HG03060 (cell line): ENCODE measurements around the gene MLC1.

Source experiments
- ATAC-seq: cut with Tn5 transposase; IDR thresholded peaks from one replicate; pipeline ENCODE4 v1.9.1; 2021; ENCODE audit warnings: low read depth, moderate number of reproducible peaks; ENCODE audit not compliant: unreplicated experiment

The MLC1 gene

DNA sequence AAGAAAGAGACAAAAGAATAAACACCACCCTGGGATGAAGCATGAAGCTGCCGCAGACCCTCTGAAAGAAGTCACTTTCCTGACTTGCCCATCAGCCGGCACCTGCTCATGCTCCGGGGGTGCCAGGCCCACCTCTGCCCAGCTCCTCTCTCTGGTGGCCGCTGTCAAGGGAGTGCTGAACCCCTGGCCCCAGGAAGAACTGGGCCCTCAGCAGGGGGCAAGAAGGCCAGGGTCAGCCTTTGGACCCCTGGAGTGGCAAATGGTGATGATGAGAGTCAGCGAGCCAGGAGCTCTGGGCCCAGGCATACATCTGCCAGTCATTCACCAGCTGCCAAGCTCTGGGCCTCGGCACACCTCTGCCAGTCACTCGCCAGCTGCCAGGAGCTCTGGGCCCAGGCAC is 44.5 kb downstream of the MLC1 start:
- no peak for ATAC-seq

- no peak for ATAC-seq
Observed at GRCh38 chr22:50039669-50040443, 45.4 kb downstream of the MLC1 start.

- no peak for ATAC-seq
Observed at GRCh38 chr22:50035976-50036724, 49.1 kb downstream of the MLC1 start.

DNA sequence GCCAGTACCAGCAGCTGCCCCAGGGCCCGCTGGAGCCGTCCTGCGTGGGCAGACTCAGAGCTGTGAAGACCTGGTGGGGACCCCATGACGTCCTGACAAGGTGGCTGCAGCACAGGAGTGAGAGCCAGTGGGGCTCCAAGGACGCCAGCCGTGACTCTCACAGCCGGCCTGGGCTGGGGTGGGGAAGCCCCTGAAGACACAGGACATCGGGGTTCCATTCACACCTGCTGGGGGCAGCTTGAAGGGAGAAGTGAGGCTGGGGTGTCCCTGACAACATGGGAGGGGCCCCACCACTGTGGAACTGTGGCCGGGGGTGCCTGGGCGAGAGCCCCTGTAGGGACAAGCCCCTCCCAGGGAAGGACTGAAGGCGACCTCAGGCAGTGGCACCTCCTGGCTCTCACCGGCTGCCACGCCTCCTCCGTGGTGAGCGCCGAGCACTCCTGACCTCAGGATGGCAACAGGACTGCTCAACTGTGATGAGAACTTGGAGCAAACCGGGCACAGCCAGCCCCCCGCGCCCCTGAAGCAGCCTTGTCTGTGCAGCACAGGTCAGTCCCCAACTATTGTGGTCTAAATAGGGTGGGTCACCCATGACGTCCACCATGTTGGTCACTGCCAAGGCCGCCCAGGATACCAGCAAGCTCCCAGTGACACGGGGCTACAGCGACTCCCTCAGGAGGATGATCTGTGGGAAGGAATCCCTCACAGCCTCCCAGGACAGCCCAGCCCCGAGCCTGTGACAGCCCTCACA is 49.9 kb downstream of the MLC1 start:
- no peak for ATAC-seq

- no peak for ATAC-seq
Observed at GRCh38 chr22:50034126-50035081, 50.8 kb downstream of the MLC1 start.

- ATAC-seq: no peak
Observed at GRCh38 chr22:50032941-50033601, 52.2 kb downstream of the MLC1 start.

DNA sequence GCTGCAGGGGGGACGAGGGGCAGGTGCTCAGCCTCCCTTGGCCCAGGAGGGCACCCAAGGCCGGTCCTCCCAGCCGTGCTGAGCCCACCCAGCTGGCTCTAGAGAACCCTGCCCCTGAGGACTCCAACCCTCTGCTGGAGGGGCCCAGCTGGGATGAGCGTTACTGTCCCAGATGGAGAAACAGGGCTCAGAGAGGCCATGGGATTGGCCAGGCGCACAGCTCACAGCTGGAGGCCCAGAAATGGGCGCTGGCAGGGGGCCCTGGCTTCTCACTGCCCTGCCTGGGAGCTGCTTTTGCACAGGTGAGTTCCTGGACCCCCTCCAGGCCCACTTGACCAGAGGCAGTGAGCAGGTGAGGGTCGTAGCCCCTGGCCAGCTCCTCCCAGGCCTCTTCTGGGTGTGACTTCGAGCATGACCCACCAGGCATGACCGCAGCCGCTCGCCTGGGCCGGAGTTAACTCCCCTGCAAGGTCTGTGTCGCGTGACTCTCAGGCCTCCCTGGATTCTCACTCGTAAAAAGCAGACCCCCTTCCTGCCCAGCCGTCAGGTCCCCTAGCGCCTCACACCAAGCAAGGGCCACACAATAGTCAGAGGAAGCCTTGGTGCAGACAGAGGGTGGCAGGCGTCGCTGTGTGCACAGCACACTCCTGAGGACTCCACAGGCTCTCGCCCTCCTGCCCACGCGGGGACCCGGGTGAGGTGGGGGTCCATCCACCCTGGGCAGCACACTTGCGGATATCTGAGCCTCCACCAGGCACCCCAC is 52.9 kb downstream of the MLC1 start:
- ATAC-seq: no peak

DNA sequence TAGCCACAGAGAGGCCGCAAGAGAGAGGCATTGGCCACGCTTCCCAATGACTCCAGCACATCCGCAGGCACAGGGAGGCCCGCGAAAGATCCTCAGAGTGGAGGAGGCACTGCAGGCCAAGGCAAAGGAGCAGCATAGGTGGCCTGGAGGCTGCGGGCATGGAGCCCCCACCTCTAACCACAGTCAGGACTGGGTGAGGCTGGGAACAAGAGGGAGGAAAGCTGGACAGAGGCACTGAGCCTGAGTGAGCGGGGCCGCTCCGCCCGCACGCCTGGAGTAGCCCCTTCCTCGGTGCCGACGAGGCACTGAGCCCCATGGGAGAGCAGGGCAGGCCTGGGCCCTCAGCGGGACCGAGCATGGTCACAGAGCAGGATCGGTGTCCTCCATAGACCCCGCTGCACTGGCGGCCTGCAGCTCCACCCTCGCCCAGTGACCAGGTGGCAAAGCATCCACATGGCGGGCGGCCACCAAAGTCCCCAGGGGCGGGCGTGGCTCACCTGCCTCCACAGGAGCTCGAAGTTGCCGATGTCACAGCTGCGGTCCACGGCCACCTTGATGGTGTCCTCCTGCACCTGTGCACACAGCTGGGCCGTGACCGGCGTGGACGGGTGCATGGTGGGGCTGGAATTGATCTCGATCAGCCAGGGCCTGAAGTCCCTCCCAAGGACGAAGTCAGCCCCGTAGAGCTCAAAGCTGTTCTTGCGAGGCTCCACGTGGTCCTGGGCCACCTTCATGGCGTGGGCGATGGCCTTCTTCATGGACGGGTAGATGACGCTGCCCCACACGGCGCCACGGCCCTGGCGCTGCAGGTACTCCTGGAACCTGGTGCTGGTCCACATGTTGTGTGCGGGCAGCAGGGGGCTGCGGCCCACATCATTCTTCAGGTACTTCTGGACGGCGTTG is 53.8 kb downstream of the MLC1 start:
- ATAC-seq: no peak

DNA sequence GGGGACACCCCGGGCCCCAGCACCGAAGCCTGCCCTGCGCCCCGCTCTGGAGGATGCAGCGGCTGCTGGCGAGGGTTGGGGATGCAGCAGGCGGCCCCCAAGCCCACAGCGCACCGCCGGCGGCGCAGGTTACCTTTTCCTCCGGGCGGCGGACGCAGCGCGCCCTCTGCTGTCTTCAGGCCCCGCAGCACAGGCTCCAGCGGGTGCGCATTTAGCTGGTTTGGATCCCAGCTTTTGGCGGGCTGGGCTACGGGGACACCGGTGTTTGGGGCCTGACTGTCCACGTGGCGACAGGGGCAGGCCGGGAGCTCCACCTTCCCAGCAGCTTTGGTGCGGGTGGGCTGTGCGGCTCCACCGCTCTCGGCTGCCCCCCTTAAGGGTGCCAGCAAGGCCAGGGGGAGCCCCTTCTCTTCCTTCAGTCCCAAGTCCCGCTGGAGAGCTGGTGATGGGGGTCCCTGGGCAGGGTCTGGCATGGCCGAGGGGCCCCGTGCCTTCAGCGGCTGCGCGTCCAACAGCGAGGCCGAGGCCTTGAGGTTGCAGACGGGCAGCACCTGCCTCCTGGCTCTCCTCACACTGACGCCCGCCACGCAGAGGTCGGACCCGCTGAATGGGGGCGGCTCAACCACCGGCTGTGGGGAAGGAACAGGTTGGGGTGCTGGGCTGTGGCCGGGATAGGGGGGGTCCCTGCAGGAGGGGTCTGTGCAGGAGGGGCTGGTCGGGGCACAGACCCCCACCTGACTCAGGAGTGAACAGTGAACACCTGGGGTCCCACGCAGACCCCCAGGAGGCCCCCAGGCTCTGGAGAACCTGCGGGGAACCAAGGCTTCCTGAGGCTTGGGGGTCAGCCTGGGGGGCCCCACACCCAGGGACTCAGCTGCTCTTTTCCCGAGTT is 54.7 kb downstream of the MLC1 start:
- ATAC-seq: no peak

DNA sequence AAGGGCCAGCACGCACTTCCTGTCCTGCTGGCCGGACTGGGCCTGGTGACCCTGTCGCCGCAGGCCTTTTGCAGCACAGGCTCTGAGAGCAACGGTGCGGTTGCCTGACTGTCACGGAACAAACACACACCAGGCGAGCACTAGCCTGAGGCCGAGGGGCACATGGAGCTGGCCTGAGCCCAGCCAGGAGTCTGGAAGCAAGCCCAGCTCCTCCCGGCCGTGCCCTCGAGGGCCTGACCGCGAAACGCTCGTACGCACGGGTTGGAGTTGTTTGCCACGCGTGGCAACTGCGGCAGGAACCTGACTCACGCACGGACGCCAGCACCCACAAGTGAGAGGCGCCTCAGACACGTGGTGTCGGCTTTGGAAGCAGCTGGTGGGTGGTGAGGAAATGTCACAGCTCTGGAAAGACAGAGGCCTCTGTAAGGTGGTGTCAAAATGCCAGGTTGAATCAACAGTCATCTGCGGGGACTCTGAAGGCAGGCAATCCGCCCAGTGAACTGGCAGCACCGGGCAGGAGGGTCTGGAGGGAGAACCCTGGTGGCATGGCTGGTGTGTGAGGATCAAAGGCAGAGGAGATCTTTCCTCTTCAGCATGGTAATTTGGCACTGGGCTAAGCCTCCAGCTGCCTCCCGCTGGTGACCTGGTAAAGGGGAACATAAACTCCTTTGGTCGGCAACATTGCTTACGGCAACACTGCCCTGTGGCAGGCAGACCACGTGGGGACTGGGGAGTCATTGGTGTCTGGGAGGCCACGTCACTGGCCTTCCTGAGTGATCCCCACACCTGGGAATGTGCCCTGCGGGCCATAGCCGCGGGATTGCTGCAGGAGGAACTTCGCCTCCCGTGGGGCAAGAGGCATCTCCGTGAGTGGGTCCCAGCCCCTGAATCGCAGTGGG is 57.3 kb downstream of the MLC1 start:
- no peak for ATAC-seq

DNA sequence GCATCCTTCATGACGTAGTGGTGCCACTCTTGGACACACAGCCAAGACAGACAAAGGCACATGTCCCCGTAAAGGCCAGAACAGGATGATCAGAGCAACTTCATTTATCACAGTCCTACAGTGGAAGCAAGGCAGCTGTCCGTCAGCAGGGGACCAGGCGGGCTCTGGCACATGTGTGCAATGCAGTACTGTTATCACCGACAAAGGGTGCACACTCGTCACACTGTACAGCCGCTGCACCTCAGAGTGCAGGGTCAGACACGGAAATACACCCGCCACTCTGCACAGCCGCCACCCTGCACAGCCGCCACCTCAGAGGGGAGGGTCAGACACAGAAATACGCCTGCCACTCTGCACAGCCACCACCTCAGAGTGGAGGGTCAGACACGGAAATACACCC is 59.2 kb downstream of the MLC1 start:
- no peak for ATAC-seq

DNA sequence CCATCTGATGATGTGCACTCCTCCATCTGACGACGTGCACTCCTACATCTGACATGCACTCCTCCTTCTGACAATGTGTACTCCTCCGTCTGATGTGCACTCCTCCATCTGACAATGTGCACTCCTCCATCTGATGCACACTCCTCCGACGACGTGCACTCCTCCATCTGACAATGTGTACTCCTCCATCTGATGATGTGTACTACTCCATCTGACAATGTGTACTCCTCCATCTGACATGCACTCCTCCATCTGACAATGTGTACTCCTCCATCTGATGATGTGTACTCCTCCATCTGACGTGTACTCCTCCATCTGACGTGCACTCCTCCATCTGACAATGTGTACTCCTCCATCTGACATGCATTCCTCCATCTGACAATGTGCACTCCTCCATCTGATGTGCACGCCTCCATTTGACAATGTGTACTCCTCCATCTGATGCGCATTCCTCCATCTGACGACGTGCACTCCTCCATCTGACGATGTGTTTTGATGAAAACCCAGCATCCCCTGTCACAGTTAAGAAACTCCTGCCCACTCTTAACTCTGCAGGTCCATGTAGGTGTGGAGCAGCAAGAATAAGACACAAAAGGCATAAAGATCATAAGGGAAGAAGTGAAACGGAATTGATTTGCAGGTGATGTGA is 62.9 kb downstream of the MLC1 start:
- ATAC-seq: no peak

DNA sequence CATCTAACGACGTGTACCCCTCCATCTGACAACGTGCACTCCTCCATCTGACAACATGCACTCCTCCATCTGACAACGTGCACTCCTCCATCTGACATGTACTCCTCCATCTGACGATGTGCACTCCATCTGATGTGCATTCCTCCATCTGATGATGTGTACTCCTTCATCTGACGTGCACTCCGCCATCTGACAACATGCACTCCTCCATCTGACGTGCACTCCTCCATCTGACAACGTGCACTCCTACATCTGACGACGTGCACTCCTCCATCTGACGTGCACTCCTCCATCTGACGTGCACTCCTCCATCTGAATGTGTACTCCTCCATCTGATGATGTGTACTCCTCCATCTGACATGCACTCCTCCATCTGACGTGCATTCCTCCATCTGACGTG is 64.6 kb downstream of the MLC1 start:
- no peak for ATAC-seq

DNA sequence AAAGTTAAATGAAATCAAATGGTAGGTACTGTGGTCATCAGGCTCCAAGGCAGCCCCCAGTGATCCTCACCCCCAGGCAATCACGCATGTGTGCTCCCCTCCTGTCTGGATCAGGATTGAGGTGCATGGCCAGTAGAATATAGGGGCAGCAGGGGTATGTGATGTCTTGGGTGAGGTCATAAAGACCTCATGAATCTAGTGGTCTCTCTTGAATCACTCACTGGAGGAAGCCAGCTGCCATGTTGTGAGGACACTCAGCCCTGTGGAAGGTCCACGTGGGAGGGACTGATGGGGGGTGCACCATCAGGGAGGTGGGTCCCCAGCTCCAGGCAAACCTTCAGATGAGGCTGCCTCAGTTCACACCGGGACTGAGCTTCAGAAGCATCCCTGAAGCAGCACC is 65.9 kb downstream of the MLC1 start:
- no peak for ATAC-seq

- no peak for ATAC-seq
Observed at GRCh38 chr22:50018608-50019285, 66.5 kb downstream of the MLC1 start.
